ENCODE data around the gene NUB1.

Gene NUB1

DNA sequence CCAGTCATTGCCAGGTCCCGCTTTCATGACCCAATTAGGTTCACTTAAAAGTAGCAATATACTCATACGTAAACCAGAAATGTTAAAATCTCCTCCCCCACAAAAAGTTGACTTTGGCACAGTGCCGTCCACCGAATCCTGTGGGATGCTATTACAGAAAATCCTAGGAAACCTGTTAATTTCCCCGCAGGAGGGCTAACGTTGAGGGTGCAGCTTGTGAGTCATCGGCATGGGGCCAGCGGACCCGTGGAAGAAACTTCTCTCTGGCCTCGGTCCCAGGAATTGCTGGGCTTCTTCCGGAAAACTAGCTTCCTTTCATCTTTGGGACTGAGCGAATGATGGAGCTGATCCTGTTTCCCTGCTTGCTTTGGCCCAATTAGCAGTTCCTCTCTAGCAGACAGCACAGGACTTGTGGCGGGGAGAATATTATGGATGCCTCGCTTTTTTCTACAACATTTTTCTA lies 84.9 kb downstream of the NUB1 start:
- TF ChIP-seq, protein P1, sequence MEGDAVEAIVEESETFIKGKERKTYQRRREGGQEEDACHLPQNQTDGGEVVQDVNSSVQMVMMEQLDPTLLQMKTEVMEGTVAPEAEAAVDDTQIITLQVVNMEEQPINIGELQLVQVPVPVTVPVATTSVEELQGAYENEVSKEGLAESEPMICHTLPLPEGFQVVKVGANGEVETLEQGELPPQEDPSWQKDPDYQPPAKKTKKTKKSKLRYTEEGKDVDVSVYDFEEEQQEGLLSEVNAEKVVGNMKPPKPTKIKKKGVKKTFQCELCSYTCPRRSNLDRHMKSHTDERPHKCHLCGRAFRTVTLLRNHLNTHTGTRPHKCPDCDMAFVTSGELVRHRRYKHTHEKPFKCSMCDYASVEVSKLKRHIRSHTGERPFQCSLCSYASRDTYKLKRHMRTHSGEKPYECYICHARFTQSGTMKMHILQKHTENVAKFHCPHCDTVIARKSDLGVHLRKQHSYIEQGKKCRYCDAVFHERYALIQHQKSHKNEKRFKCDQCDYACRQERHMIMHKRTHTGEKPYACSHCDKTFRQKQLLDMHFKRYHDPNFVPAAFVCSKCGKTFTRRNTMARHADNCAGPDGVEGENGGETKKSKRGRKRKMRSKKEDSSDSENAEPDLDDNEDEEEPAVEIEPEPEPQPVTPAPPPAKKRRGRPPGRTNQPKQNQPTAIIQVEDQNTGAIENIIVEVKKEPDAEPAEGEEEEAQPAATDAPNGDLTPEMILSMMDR (IDR thresholded peaks at IDR 0.05; ENCODE audit: low read depth, low read length, poor library complexity, severe bottlenecking) = no peak
- no peak for TF ChIP-seq EZH2phosphoT487 (IDR thresholded peaks at IDR 0.05; ENCODE audit: borderline replicate concordance, low read length)

DNA sequence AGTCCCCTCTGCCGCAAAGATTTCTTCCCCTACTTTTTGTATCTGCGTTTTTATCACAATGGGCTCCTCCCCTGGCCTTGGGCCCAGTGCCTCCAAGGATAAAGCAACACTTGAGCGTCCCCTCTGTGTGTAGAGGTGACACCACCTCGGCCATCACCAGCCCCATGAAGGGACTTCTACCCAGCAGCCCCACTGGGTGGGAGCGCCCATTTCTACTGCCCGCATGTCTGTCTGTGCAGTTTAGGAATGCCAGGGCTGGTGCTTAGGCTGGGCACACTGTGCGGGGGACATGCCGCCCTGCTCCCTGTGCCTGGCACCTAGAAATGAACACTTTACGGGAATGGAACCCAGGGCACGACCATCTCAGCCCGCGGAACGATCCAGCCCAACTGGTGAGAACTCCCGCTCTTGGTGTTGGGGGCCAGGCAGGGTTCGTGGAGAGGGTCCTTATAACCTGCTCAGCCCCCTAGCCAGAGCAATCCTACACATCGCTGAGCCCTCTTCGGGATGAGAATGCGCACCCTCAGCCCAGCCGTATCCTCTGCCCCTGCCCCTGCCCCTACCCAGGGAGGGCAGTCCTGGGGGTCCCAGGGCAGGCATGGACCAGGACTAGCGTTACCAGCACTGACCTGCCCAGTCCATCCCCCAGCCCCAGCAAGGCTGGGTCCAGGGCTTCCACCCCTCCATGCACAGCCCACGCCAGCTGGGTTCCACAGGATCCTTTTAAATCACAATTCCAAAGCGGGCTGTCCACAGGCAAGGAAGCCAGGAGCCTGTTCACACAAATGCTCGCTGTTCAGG lies 85.5 kb downstream of the NUB1 start:
- Histone ChIP-seq H3K4me1 (ENCODE audit: control insufficient read depth, low read length) (peaks cover 16% of the 10 kb centered on the region), H3K4me3 (ENCODE audit: low read length) (no peak overlapping the region), H3K9me2 (replicated peaks; ENCODE audit: control insufficient read depth, low read length) (no peaks in the 10 kb centered on the region), H3K27me3 (ENCODE audit: control insufficient read depth, low read length) (peaks cover 4% of the 10 kb centered on the region; the same call in 1 of the 2 replicates), H4K20me1 (ENCODE audit: control insufficient read depth, insufficient read depth, low read depth, low read length) (no peaks in the 10 kb centered on the region), H3K9me3 (ENCODE audit: control insufficient read depth, insufficient read depth, low read length) (no peaks in the 10 kb centered on the region), H3K79me2 (ENCODE audit: control insufficient read depth, low read length) (no peaks in the 10 kb centered on the region), H3F3A (ENCODE audit: control insufficient read depth, insufficient read depth) (no peaks in the 10 kb centered on the region), H3K36me3 (ENCODE audit: control insufficient read depth, low read length) (no peaks in the 10 kb centered on the region), H3K27ac (ENCODE audit: low read depth, low read length) (no peak overlapping the region), H3K4me2 (ENCODE audit: low read length) (no peak overlapping the region)
- TF ChIP-seq, protein P1 (IDR thresholded peaks at IDR 0.05; ENCODE audit: low read depth, low read length, poor library complexity, severe bottlenecking) = no peak
- no peak for TF ChIP-seq EZH2phosphoT487 (IDR thresholded peaks at IDR 0.05; ENCODE audit: borderline replicate concordance, low read length)

More for the DNA sequence above, 84.9 kb downstream of the NUB1 start:
- no peaks in the 10 kb centered on the region for H3F3A ChIP-seq (ENCODE audit: control insufficient read depth, insufficient read depth)
- no peak overlapping the region for H3K4me3 ChIP-seq (ENCODE audit: low read length)
- H3K36me3 ChIP-seq (ENCODE audit: control insufficient read depth, low read length) = no peaks in the 10 kb centered on the region
- H3K27ac ChIP-seq (ENCODE audit: low read depth, low read length) = no peak overlapping the region
- peaks cover 4% of the 10 kb centered on the region; the same call in 1 of the 2 replicates for H3K27me3 ChIP-seq (ENCODE audit: control insufficient read depth, low read length)
- no peaks in the 10 kb centered on the region for H3K9me2 ChIP-seq (replicated peaks; ENCODE audit: control insufficient read depth, low read length)
- no peaks in the 10 kb centered on the region for H4K20me1 ChIP-seq (ENCODE audit: control insufficient read depth, insufficient read depth, low read depth, low read length)
- H3K9me3 ChIP-seq (ENCODE audit: control insufficient read depth, insufficient read depth, low read length) = peaks cover 5% of the 10 kb centered on the region; the same call in 1 of the 2 replicates
- no peaks in the 10 kb centered on the region for H3K79me2 ChIP-seq (ENCODE audit: control insufficient read depth, low read length)
- H3K4me2 ChIP-seq (ENCODE audit: low read length) = no peak overlapping the region
- peaks cover 16% of the 10 kb centered on the region for H3K4me1 ChIP-seq (ENCODE audit: control insufficient read depth, low read length)

DNA sequence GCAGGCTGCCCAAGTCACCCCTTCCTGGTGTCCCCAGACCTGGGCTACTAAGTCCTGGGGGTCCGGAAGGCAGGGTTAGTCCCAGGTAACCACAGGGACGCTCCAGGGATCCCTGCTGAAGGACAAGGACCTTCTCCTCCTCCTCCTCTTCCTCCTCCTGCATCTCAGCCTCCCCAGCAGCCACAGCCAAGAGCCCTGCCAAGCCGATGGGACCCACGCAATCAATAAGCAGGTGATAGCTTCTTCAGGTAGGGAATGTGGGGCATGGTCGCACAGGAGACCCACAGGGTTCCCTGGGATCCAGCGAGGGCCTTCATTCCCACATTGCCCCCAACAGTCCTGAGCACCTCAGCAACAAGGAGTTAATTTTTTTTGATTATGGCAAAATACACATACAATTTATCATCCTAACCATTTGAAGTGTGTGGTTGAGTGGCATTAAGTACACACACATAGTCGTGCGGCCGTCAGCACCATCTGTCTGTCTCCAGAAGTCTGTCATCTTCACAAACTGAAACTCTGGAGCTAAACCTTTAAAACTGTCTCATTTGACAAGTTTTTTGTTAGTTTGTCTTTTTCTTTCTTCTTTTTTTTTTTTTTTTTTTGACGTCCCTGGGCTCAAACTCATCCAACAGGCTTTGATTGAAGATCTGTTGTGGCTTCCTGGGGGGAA lies 86.2 kb downstream of the NUB1 start:
- Histone ChIP-seq H4K20me1 (ENCODE audit: control insufficient read depth, insufficient read depth, low read depth, low read length) (no peaks in the 10 kb centered on the region), H3K36me3 (ENCODE audit: control insufficient read depth, low read length) (no peaks in the 10 kb centered on the region), H3K4me1 (ENCODE audit: control insufficient read depth, low read length) (peaks cover 18% of the 10 kb centered on the region), H3K9me3 (ENCODE audit: control insufficient read depth, insufficient read depth, low read length) (no peaks in the 10 kb centered on the region), H3K27me3 (ENCODE audit: control insufficient read depth, low read length) (peaks cover 4% of the 10 kb centered on the region; the same call in 1 of the 2 replicates), H3K4me2 (ENCODE audit: low read length) (no peak overlapping the region), H3K4me3 (ENCODE audit: low read length) (no peak overlapping the region), H3K27ac (ENCODE audit: low read depth, low read length) (no peak overlapping the region), H3F3A (ENCODE audit: control insufficient read depth, insufficient read depth) (no peaks in the 10 kb centered on the region), H3K9me2 (replicated peaks; ENCODE audit: control insufficient read depth, low read length) (no peaks in the 10 kb centered on the region), H3K79me2 (ENCODE audit: control insufficient read depth, low read length) (no peaks in the 10 kb centered on the region)
- TF ChIP-seq, protein P1 (IDR thresholded peaks at IDR 0.05; ENCODE audit: low read depth, low read length, poor library complexity, severe bottlenecking) = no peak
- no peak for TF ChIP-seq EZH2phosphoT487 (IDR thresholded peaks at IDR 0.05; ENCODE audit: borderline replicate concordance, low read length)
